ACC112 (cell line): Measurements from ENCODE around the gene KCNH5.

Source experiments
- H2AFZ ChIP-seq: fragments of 200-600 bp; sonication (generic); one replicate; pipeline ENCODE4 v1.6.0; 2017; ENCODE audit warnings: antibody characterized with exemption, low read length; ENCODE audit not compliant: unreplicated experiment
- H3K27ac ChIP-seq: fragments of 200-600 bp; sonication (generic); 2 replicates; pipeline ENCODE4 v1.5.1; 2014; ENCODE audit warnings: low read depth, mild to moderate bottlenecking, antibody characterized with exemption, low read length, moderate library complexity
- H3K27me3 ChIP-seq: fragments of 200-600 bp; sonication (generic); 2 replicates; pipeline ENCODE4 v1.6.1; 2014; ENCODE audit warnings: mild to moderate bottlenecking, antibody characterized with exemption, low read length, moderate library complexity, mixed read lengths; ENCODE audit not compliant: insufficient read depth
- H3K36me3 ChIP-seq: fragments of 200-600 bp; sonication (generic); 2 replicates; pipeline ENCODE4 v1.6.1; 2016; ENCODE audit warnings: mild to moderate bottlenecking, antibody characterized with exemption, low read length, moderate library complexity, mixed read lengths; ENCODE audit not compliant: insufficient read depth
- H3K4me1 ChIP-seq: fragments of 200-600 bp; sonication (generic); one replicate; pipeline ENCODE4 v1.6.1; 2016; ENCODE audit warnings: low read length, mixed read lengths; ENCODE audit not compliant: insufficient read depth, unreplicated experiment, control insufficient read depth
- H3K4me3 ChIP-seq: fragments of 200-600 bp; sonication (generic); 2 replicates; pipeline ENCODE4 v1.5.1; 2014; ENCODE audit warnings: mild to moderate bottlenecking, low read depth, low read length
- H3K79me2 ChIP-seq: fragments of 200-600 bp; sonication (generic); one replicate; pipeline ENCODE4 v1.6.0; 2016; ENCODE audit warnings: low read length; ENCODE audit not compliant: control insufficient read depth, unreplicated experiment, insufficient read depth

Gene KCNH5

DNA sequence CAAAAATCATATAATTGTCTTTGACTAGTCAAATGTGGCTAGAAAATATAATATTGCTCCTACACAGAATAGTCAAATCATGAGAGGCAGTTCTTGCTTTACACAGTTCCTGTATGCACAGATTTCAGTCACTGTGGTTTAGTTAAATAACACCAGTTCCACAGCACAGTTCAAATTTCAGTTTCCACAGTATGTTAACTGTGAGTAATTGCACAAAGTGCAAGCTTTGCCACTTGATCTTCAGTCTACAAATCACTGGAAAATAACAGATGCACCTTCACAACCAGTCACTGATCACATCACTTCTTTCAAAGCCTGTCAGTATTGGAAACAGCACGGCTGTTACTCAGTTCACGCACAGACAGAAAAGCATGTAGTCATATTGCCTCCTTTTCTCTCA, 38.7 kb downstream of the KCNH5 start:
- Histone ChIP-seq H2AFZ (no peak overlapping the region), H3K27ac (no peak overlapping the region), H3K4me1 (no peaks in the 10 kb centered on the region), H3K79me2 (no peaks in the 10 kb centered on the region), H3K36me3 (no peaks in the 10 kb centered on the region), H3K4me3 (no peak overlapping the region), H3K27me3 (no peaks in the 10 kb centered on the region)

DNA sequence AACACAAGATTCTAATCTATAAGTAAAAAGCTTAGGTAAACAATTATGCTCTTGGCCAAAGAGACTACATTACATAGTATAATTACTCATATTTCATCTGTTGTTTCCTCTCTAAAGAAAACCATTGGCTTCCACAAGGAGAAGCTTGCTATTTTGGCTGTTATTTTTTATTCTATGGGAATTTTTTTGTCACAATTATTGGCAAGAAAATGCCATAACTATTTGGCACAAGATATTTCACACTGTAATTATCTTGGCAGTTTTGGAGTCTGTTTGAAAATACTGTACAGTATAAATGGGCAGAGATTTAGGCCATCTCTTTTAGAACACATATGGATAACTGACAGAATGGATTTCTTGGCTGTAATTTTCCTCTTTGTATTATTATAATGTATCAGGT, 51.2 kb downstream of the KCNH5 start:
- no peak overlapping the region for H3K27ac ChIP-seq
- H2AFZ ChIP-seq = no peak overlapping the region
- H3K79me2 ChIP-seq = no peaks in the 10 kb centered on the region
- H3K4me3 ChIP-seq = no peak overlapping the region
- H3K4me1 ChIP-seq = no peaks in the 10 kb centered on the region
- H3K36me3 ChIP-seq = no peaks in the 10 kb centered on the region
- H3K27me3 ChIP-seq = no peaks in the 10 kb centered on the region

DNA sequence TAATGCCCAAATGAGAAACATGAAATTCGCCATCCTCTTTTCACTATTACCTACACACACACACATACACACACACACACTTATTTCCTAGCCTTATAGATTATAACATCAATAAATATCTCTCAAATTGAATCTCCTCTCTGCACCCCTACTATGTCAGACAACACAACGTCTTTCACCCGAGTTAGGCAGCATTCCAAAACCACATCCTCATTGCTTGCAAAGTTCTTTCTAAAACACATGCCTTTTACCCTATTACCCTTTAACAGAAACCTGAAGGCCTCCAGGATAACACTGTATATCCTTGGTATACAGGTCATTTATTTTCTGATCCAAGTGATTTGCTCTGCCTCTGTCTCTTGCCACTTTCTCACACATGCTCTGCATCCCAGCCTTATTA, 56.3 kb downstream of the KCNH5 start:
- Histone ChIP-seq H2AFZ (no peak overlapping the region), H3K79me2 (no peaks in the 10 kb centered on the region), H3K4me3 (no peak overlapping the region), H3K4me1 (no peaks in the 10 kb centered on the region), H3K27ac (no peak overlapping the region), H3K36me3 (no peaks in the 10 kb centered on the region), H3K27me3 (no peaks in the 10 kb centered on the region)

DNA sequence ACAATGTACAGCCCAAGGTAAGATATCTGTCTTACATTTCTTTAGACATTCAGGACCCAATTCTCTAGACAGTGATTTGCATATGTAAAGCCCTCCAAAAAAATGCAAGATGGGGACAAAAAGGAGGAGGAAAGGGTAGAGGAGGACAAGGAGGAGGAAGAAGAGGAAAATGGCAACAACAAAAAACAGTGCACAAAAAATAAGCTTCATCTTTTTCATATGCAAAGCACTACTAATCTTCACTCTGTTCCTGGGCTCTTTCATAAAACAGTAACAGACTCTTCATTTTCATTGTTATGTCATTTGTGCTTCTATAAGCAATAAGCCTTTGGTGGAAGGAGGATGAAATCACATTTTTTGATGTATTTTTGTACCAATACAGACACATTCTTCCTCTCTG, 61.4 kb downstream of the KCNH5 start:
- no peak overlapping the region for H3K4me3 ChIP-seq
- H3K4me1 ChIP-seq = no peaks in the 10 kb centered on the region
- H3K36me3 ChIP-seq = no peaks in the 10 kb centered on the region
- H3K27me3 ChIP-seq = no peaks in the 10 kb centered on the region
- no peak overlapping the region for H3K27ac ChIP-seq
- no peaks in the 10 kb centered on the region for H3K79me2 ChIP-seq
- H2AFZ ChIP-seq = no peak overlapping the region

DNA sequence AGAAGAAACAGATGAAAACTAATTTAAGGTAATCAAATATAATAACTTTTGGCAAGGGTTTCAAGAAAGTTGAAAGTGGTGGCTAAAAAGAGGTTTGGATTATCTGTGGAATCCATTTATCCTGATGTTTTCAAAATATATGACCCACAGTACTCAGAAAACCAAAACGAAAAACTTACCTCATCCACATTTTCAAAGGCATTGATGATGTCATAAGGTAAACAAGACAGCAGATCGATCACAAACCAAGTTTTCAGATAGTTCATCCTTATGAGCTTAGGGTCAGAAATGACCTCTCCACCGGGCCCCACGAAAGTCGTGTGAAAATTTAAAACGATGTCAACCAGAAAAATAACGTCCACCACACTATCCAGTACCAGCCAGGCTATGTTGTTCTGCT, 64.6 kb downstream of the KCNH5 start:
- no peaks in the 10 kb centered on the region for H3K79me2 ChIP-seq
- no peak overlapping the region for H2AFZ ChIP-seq
- no peak overlapping the region for H3K4me3 ChIP-seq
- no peak overlapping the region for H3K27ac ChIP-seq
- H3K36me3 ChIP-seq = no peaks in the 10 kb centered on the region
- H3K27me3 ChIP-seq = no peaks in the 10 kb centered on the region
- no peaks in the 10 kb centered on the region for H3K4me1 ChIP-seq

DNA sequence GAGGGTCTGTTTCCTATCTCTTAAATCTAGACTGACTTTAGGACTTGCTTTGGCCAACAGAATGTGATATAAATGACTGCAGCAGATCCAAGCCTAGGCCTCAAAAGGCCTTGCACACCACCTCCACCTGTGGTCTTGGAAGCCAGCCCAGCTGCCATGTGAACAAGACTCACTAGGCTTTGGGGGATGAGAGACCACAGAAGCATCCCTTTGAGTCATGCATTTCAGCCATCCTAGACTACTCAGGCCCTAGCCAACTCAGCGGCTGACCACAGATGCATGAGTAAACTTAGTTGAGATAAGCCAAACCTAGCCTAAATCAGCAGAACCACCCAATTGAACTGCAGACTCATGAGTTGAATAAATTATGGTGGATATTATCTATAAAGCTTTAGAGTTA, 87.7 kb downstream of the KCNH5 start:
- Histone ChIP-seq H3K4me3 (no peak overlapping the region), H3K36me3 (no peaks in the 10 kb centered on the region), H3K4me1 (peaks cover 4% of the 10 kb centered on the region), H3K27ac (no peak overlapping the region), H2AFZ (no peak overlapping the region), H3K27me3 (no peaks in the 10 kb centered on the region), H3K79me2 (no peaks in the 10 kb centered on the region)

DNA sequence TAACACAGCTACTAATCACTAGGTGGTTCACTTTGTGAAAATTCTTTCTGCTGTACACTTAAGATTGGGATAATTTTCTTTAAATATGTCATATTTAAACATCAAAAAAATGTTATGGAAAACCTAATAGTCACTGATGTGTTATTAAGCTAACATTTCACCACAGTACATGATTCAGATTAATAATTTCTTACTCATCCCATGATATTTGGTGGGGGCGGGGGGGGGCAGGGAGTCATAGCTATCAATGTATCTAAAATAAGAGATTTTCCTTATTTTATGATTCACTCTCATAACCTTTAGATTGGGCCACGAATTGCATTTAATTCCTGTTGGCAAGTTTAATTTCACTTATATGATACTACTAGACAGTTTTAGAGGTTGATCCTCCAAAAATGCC, 88.8 kb downstream of the KCNH5 start:
- H3K79me2 ChIP-seq = no peaks in the 10 kb centered on the region
- no peak overlapping the region for H3K27ac ChIP-seq
- H3K27me3 ChIP-seq = no peaks in the 10 kb centered on the region

DNA sequence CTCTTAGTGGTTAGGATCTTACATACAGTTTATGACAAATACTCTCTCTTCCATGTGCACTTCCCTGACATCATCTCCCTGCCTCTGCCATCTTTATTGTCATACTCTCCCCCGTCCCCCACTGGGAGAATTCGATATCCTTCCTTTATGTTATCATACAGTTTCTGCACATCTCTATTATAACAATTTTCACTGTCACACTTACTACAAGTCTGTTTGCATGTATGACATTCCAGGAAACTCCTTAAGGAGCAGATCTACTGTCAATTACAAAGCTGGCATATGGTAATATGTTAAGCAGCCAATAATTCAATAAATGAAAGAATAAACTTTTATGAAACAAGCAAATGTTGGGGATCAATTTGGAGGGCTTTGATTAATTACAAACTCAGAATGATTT, 91.1 kb downstream of the KCNH5 start:
- Histone ChIP-seq H2AFZ (no peak overlapping the region), H3K4me3 (no peak overlapping the region), H3K27me3 (no peaks in the 10 kb centered on the region), H3K4me1 (peaks cover 4% of the 10 kb centered on the region), H3K27ac (no peak overlapping the region), H3K36me3 (no peaks in the 10 kb centered on the region), H3K79me2 (no peaks in the 10 kb centered on the region)

More for the DNA sequence above, 88.8 kb downstream of the KCNH5 start:
- Histone ChIP-seq H3K36me3 (no peaks in the 10 kb centered on the region), H2AFZ (no peak overlapping the region), H3K4me1 (peaks cover 4% of the 10 kb centered on the region), H3K4me3 (no peak overlapping the region)

DNA sequence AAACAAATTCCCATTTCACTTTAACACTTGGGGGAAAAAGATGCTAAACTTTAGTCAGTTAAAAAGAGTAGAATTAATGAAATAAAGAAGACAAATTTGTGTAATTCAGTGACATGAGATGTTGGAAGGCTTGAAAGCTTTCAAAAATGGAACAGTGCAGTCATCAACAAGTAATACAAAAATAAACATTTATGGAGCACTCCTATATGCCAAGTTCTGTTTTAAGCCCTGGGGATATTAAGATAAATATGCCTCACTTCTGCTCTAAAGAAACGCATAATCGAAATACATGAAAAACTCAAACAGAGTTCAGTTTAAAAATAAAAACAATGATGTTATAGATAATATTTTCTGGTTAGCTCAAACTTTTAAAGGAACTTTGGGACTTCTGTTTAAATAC, 93.0 kb downstream of the KCNH5 start:
- peaks cover 4% of the 10 kb centered on the region for H3K4me1 ChIP-seq
- no peaks in the 10 kb centered on the region for H3K27me3 ChIP-seq
- H2AFZ ChIP-seq = no peak overlapping the region
- H3K36me3 ChIP-seq = no peaks in the 10 kb centered on the region
- no peak overlapping the region for H3K4me3 ChIP-seq
- no peaks in the 10 kb centered on the region for H3K79me2 ChIP-seq
- H3K27ac ChIP-seq = no peak overlapping the region

DNA sequence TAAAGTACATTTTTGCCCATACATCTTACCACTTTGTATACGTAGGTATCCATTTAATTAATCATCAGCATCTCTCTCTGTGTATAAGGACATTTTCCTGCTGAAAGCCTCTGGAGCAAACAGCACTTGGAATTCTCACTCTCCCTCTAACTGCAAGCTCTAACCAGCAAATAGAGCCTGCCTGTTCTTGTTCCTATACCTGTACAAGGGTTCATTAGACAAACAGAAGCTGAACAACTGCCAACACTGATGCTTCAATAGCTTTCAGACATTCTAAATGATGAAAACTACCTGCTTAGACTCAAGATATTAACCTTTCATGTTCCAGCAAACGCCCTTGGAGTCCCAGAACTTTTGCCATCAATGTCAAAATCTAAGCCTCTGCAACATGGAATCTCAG, 98.0 kb downstream of the KCNH5 start:
- no peaks in the 10 kb centered on the region for H3K79me2 ChIP-seq
- H3K27me3 ChIP-seq = no peaks in the 10 kb centered on the region
- H2AFZ ChIP-seq = no peak overlapping the region
- no peaks in the 10 kb centered on the region for H3K36me3 ChIP-seq
- no peak overlapping the region for H3K27ac ChIP-seq
- H3K4me1 ChIP-seq = no peaks in the 10 kb centered on the region
- H3K4me3 ChIP-seq = no peak overlapping the region

DNA sequence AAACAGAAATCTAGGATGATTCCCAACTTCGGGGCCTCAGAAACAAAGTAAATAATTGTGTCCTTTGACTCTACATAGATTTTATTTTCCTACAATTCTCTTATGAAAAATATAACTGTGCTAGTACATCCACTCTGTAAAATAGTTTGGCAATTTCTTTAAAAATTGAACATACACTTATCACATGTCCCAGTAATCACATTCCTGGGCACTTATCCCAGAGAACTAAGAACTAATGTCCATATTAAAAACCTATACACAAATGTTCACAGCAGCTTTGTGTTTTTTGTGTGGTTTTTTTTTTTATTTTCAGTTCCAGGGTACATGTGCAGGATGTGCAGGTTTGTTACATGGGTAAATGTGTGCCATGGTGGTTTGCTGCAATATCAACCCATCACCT, 99.0 kb downstream of the KCNH5 start:
- no peak overlapping the region for H3K27ac ChIP-seq
- no peaks in the 10 kb centered on the region for H3K79me2 ChIP-seq
- no peaks in the 10 kb centered on the region for H3K4me1 ChIP-seq
- no peak overlapping the region for H2AFZ ChIP-seq
- H3K27me3 ChIP-seq = no peaks in the 10 kb centered on the region
- no peak overlapping the region for H3K4me3 ChIP-seq
- H3K36me3 ChIP-seq = no peaks in the 10 kb centered on the region

DNA sequence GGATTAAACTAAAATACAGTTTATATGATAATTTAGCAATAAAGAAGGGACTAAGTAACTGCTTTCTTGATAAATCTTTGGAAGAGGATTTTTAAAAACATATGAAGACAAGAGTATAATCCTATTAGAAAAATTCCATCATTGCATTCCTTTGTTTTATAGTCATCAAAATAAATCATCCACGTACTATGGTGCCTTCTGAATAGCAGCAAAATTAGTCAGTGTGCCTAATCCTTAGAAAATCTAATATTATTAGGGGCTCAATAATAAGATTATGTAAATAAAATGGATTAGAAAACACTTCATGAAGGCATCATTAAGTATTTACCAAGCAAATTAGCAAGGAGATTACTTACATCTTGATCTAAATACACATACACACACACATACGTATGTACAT, 102.1 kb downstream of the KCNH5 start:
- Histone ChIP-seq H3K4me3 (no peak overlapping the region), H3K4me1 (no peaks in the 10 kb centered on the region), H3K79me2 (no peaks in the 10 kb centered on the region), H3K27ac (no peak overlapping the region), H2AFZ (no peak overlapping the region), H3K36me3 (no peaks in the 10 kb centered on the region), H3K27me3 (no peaks in the 10 kb centered on the region)
